Panc1 (cell line): Measurements from ENCODE around the gene TROAP. TPM values are rescaled to one million over a fixed set of nuclear protein-coding genes. Genes with fewer than 3 reads are reported as not detected.

ENCODE experiments used
- ATAC-seq: fragments of 200-7000 bp; cut with Tn5 transposase; 2 replicates; pipeline ENCODE4 v1.9.1; 2020; ENCODE audit warnings: mild to moderate bottlenecking, moderate library complexity
- BruUV-seq: library from RNA; stranded (reverse); fragments of 400-500 nt; replicated peaks from 2 replicates; lab custom pipeline; 2021; lab: Mats Ljungman, UMichigan
- CTCF ChIA-PET: fragments of 300-600 bp; sonication (Branson Sonifier 250); formaldehyde crosslinking; loops from one replicate; lab custom pipeline; 2022; ENCODE audit warnings: antibody characterized with exemption; lab: Charles Lee
- POLR2A ChIA-PET: fragments of 300-600 bp; sonication (Branson Sonifier 250); formaldehyde crosslinking; loops from one replicate; lab custom pipeline; 2022; ENCODE audit warnings: antibody characterized with exemption; lab: Charles Lee
- DNase-seq: peaks from one replicate; pipeline ENCODE4 v3.0.0-alpha.2; 2010; ENCODE audit warnings: low read depth, low spot score
- H3K27ac ChIP-seq: 2 replicates; pipeline ENCODE4 v1.5.1; 2011; ENCODE audit warnings: mild to moderate bottlenecking, low read length, inconsistent platforms
- H3K27me3 ChIP-seq: fragments of 200-500 bp; sonication (Bioruptor generic); 2 replicates; pipeline ENCODE4 v1.6.0; 2014; ENCODE audit warnings: low read length, inconsistent platforms; ENCODE audit not compliant: control insufficient read depth, insufficient read depth
- H3K36me3 ChIP-seq: fragments of 200-500 bp; sonication (Bioruptor generic); 2 replicates; pipeline ENCODE4 v1.5.1; 2014; ENCODE audit warnings: inconsistent platforms, mild to moderate bottlenecking, low read length, moderate library complexity; ENCODE audit not compliant: control insufficient read depth, insufficient read depth
- H3K4me1 ChIP-seq: 2 replicates; pipeline ENCODE4 v1.5.1; 2011; ENCODE audit warnings: inconsistent platforms, mild to moderate bottlenecking, low read length, moderate library complexity; ENCODE audit not compliant: control insufficient read depth, insufficient read depth
- H3K4me3 ChIP-seq, 2 experiments: 2 replicates each; pipeline ENCODE4 v1.5.1; 2011 to 2012; ENCODE audit warnings: low read depth in 2 of 2, low read length in 2 of 2, mild to moderate bottlenecking in 2 of 2, inconsistent platforms in 1 of 2, moderate library complexity in 1 of 2
- H3K9me3 ChIP-seq: fragments of 200-500 bp; sonication (Bioruptor generic); 2 replicates; pipeline ENCODE4 v1.5.1; 2014; ENCODE audit warnings: low read depth, mild to moderate bottlenecking, inconsistent platforms, low read length, moderate library complexity; ENCODE audit not compliant: control insufficient read depth, insufficient read depth
- CTCF ChIP-seq: fragments of 450-650 bp; IDR thresholded peaks from 2 replicates; pipeline ENCODE4 v1.5.1; 2017; ENCODE audit warnings: mild to moderate bottlenecking
- POLR2AphosphoS5 ChIP-seq: IDR thresholded peaks from 2 replicates; pipeline ENCODE4 v1.6.1; 2012; ENCODE audit warnings: mild to moderate bottlenecking, low read depth, low read length, moderate library complexity
- SIN3A ChIP-seq: IDR thresholded peaks from 2 replicates; pipeline ENCODE4 v1.6.1; 2012; ENCODE audit warnings: low read depth, mild to moderate bottlenecking, low read length, moderate library complexity, borderline replicate concordance; ENCODE audit not compliant: insufficient read depth
- TCF7L2 ChIP-seq: IDR thresholded peaks from 2 replicates; pipeline ENCODE4 v1.6.1; 2011; ENCODE audit warnings: mild to moderate bottlenecking, low read depth, low read length, inconsistent platforms
- in situ Hi-C: cut with HindIII; loops from 2 replicates; pipeline ENCODE4 v1.10.0; 2016; ENCODE audit warnings: low sequenced_read_pairs, low pct_unique_long_range_greater_than_20kb
- intact Hi-C: fragments of 100-400 bp; cut with micrococcal nuclease; formaldehyde crosslinking; loops from one replicate; pipeline ENCODE4 v1.10.0; 2022; ENCODE audit not compliant: unreplicated experiment
- total RNA-seq: library from RNA; stranded (reverse); gene quantifications from one replicate; pipeline ENCODE4 v1.2.1, GENCODE V29; 2021; ENCODE audit not compliant: unreplicated experiment
- TF ChIP-seq, protein P1 (sequence below), 2 experiments: IDR thresholded peaks; 2 replicates each; pipeline ENCODE4 v1.6.1; 2011 to 2012; ENCODE audit warnings: low read depth in 2 of 2, control low read depth in 1 of 2, low read length in 1 of 2, mild to moderate bottlenecking in 1 of 2, moderate library complexity in 1 of 2; ENCODE audit not compliant: insufficient read depth in 1 of 2

The TROAP gene
- total RNA-seq, 1 experiment from 2014 or later, result 50.0 TPM

- DNase-seq, result no peak
- peaks cover 10% of the 10 kb centered on the region for H3K4me1 ChIP-seq
- no TSS peak for BruUV-seq
- no peaks in the 10 kb centered on the region for H3K36me3 ChIP-seq
- TF ChIP-seq CTCF (no peak), SIN3A (no peak)
- TF ChIP-seq, protein P1, sequence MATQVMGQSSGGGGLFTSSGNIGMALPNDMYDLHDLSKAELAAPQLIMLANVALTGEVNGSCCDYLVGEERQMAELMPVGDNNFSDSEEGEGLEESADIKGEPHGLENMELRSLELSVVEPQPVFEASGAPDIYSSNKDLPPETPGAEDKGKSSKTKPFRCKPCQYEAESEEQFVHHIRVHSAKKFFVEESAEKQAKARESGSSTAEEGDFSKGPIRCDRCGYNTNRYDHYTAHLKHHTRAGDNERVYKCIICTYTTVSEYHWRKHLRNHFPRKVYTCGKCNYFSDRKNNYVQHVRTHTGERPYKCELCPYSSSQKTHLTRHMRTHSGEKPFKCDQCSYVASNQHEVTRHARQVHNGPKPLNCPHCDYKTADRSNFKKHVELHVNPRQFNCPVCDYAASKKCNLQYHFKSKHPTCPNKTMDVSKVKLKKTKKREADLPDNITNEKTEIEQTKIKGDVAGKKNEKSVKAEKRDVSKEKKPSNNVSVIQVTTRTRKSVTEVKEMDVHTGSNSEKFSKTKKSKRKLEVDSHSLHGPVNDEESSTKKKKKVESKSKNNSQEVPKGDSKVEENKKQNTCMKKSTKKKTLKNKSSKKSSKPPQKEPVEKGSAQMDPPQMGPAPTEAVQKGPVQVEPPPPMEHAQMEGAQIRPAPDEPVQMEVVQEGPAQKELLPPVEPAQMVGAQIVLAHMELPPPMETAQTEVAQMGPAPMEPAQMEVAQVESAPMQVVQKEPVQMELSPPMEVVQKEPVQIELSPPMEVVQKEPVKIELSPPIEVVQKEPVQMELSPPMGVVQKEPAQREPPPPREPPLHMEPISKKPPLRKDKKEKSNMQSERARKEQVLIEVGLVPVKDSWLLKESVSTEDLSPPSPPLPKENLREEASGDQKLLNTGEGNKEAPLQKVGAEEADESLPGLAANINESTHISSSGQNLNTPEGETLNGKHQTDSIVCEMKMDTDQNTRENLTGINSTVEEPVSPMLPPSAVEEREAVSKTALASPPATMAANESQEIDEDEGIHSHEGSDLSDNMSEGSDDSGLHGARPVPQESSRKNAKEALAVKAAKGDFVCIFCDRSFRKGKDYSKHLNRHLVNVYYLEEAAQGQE (IDR thresholded peaks at IDR 0.05; ENCODE audit: insufficient read depth in 1 of 2, low read depth in 2 of 2, low read length in 1 of 2), result no peak
- peak; percentile 52 for ATAC-seq
- in situ Hi-C loops (no loop called here), intact Hi-C loops (no loop called here)
- CTCF ChIA-PET, result interaction anchor here (0.6 to 1.4 kb wide), 8 partner anchors 9 to 246 kb away, joined by 3 to 14 read pairs (median 4); partner anchors contain the start of gene TROAP
- H3K9me3 ChIP-seq, result no peaks in the 10 kb centered on the region
- no peaks in the 10 kb centered on the region for H3K27me3 ChIP-seq
- H3K4me3 ChIP-seq, result peak overlapping the region; percentile 47 to 65
- POLR2A ChIA-PET, result no interaction called here
- no peak overlapping the region for H3K27ac ChIP-seq
Observed at GRCh38 chr12:49297695-49298060, 25.4 kb upstream of the TROAP start.

- TF ChIP-seq TCF7L2 (no peak), POLR2AphosphoS5 (no peak), SIN3A (no peak), CTCF (peak; percentile 41; the same call in 1 of the 2 replicates)
- TF ChIP-seq, protein P1 (IDR thresholded peaks at IDR 0.05; ENCODE audit: insufficient read depth in 1 of 2, low read depth in 2 of 2, low read length in 1 of 2), result no peak
- Histone ChIP-seq H3K27me3 (no peaks in the 10 kb centered on the region), H3K27ac (no peak overlapping the region), H3K4me1 (peaks cover 10% of the 10 kb centered on the region), H3K36me3 (no peaks in the 10 kb centered on the region), H3K9me3 (no peaks in the 10 kb centered on the region), H3K4me3 (peak overlapping the region in 1 of 2 experiments; percentile 65; a peak in 1 of 4 replicates)
- DNase-seq, result no peak
- ChIA-PET CTCF (interaction anchor here (0.6 to 1.4 kb wide), 3 partner anchors 25 to 60 kb away, joined by 3 to 5 read pairs (median 3); partner anchors contain the start of gene TROAP), POLR2A (no interaction called here)
- ATAC-seq, result peak; percentile 68
- no TSS peak for BruUV-seq
- intact Hi-C loops, result no loop called here
- in situ Hi-C loops, result no loop called here
Observed at GRCh38 chr12:49298160-49298559, 24.9 kb upstream of the TROAP start.
